ENCODE measurements around the gene C3orf22.

C3orf22 gene

DNA sequence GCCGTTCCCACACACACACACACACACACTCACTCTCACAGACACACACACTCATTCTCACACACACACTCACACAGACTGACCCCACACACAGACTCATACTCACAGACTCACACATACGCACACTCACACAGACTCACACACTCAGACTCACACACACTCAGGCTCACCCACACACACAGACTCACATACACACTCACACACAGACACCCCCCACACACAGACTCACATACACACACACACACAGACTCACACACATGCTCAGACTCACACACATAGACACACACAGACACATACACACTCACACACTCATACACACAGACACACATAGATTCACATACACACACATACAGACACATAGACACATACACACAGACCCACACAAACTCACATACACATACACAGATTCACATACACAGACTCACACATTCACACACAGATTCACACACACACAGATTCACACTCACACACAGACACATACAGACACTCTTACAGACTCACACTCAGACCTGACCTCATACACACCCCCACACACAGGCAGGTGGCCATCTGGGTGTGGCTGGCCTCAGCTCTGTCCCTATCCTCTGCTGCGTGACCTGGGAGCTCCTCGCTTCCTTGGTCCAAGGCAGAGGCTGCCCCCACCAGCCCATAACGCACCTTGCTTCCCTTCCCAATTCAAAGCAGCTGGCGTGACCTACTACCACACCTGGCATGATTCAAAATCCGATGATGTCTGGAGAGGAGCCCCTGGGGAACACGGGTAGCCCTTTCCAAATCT is 1.9 kb downstream of the C3orf22 start:
- DNase-seq, result no peak

DNA sequence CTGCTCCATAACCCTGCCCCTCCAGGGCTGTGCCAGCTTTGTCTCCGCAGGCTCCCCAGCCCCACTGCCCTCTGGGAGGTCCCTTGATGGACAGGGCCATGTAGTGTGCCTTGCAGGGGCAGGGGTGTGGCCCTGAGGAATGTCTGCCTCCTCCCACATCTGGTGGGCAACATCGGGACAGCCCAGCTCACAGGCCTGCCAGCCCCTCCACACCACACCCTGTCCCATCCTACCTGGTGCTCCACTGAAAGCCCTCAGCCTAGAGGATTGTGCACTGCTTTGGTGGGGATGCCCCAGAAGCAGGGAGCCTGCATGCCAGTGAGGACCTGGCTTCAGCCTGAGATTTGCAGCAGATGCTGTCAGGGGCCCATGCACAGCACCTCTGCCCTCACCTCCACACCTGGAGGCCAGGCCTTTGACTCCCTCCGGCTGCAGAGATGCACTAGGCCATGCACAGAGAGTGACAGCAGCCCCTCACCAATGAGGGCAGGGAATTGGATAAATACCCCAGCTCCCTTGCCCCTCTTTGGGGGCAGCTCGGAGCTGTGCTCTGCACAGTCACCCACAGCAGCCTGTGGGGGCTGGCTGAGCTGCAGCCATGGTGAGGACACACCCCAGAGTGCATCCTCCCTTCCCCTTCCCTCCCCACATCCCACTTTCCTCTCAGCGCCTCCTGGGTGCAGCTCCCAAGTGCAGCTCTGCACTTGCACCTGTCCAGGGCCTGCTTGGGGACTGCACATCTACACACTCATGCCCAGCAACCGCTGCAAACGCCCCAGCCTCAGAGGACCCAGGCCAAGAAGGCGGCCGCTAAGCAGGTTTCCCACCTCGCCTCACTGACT is 2.7 kb downstream of the C3orf22 start:
- DNase-seq, result no peak

DNA sequence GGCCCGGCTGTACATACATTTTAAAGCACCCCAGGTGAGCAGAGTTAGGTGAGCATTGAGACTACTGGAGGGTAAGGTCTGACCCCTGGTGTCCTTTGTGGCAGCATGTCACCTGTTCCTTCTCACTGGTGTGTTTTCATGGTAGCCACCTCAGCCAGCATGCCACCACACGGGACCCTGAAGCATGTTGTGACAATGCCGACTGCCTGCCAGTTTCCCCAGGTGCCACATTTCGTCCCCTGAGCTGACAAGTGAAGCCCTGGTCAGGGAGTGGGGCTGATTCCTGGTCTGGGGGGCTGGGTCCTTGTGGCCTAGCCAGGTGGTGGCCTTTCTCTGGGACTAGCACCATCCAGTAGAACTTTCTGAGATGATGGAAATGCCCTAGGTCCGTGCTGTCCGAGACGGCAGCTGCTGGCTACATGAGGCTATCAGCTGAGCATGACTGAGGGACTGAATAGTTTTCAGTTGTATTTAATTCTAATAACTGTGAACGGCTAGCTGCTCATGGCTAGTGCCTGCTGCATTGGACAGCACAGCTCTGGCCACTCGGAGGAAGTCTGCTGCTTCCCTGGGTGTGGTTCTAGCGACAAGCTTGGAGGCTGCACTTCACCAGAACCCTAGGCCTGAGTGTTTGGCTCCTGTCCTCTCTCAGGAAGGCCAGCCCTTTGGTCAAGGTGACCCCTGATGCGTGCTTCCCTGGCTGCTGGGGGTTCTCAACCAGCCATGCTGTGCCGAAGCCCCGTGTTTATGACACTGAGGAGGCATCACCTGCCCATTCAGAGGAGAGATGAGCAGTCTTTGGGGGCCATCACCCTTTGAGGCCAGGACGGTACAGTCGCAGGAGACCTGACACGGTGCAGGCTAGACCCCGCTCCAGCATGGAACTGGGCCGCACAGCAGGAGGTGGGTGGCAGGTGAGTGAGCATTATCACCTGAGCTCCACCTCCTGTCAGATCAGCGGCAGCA is 3.9 kb downstream of the C3orf22 start:
- no peak for DNase-seq

DNA sequence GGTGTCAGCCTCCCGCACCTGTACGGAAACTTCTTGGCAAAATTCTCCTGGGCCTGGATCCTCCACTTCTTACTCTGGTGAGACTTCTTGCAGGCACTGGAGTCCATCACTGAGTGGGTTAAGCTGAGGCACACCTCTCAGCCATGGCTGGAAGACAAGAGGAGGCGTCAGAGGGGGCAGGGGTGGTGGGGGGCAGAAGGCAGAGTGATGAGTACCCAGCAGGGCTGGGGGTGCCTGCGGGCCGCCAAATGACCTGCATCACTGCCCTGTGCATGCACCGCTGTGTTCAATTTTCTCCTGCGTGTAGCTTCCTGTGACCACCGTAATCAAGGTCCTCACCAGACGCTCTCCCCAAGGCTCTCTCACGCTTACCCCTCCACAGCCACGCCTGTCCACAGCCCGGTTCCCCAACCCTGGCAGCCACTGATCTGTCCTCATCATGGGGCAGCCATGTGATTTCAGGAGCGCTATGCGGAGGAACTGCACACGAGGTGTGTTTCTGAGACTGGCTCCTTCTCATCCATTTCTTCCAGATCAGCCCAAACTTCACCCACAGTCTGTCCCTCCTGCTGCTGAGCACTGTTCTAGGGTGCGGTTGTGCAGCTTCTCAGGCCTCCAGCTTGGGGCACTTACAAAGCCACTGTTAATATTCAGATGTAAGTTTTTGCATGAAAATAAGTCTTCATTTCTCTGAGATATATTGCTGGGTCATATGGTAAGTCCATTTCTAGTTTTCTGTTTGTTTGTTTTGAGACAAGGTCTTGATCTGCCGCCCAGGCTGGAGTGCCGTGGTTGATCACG is 5.2 kb downstream of the C3orf22 start:
- DNase-seq, result no peak

DNA sequence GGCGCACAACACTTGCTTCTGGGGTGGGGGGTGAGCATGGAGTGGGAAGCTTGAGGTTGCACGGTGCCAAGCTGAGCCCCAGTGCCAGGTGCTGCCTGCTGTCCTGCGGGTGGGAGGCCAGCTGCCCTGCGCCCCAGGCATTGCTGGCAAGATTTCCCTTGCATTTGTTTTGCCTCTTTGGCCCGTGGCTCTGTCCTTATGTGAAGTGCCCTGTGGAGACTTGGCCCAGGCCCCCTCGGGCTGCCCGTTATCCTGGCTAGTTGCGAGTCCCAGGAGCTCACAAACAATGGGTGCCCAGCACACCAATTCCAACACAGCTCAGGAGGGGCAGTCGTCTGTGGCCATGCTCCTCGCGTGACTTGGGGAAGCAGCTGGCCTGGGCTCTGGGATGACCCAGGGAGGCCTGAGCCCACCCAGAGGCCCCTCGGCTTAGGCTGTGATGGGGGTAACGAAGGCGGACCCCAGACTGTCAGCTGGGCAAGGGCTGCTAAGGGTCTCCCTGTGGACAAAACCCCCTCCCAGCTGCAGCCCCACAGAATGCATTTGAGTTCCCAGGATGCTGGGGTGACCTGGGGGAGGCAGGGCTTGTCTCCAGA is 5.9 kb downstream of the C3orf22 start:
- DNase-seq, result no peak

DNA sequence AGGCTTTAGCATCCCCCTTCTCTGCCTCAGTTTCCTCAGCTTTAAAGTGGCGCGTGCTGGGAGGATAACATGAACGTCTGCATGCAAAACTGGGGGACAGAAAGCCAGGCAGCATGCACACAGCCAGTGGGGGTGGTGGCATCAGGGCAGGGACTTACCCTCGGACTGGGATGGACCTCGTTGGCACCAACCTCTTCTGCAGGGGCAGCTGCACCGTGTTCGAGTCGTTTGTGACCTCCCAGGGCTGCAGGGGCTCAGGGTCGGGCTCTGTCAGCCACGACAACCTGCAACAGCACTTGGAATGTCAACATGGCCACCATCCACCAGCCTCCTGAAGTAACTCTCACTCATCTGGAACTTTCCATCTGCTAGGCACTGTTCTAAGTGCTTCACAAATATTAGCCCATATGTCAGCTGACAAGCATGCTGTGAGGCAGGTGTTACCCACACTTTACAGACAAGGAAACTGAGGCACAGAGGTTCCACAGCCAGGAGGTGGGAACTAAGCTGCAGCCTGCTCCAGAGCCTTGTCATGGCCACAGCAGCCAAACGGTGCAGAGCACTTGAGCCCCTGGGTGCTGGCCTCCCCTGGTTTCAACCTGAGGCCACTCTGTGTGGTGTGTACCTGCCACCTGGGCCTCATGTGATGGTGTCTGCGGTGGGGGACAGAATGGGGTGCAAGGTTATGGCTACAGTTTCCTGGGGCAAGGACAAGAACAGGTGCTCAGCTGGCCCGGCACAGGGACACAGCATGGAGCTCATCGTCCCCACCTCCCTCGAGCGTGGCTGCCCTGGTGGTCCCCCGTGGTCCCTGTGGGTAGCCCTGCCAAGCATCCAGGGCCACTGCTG is 6.7 kb downstream of the C3orf22 start:
- no peak for DNase-seq

DNA sequence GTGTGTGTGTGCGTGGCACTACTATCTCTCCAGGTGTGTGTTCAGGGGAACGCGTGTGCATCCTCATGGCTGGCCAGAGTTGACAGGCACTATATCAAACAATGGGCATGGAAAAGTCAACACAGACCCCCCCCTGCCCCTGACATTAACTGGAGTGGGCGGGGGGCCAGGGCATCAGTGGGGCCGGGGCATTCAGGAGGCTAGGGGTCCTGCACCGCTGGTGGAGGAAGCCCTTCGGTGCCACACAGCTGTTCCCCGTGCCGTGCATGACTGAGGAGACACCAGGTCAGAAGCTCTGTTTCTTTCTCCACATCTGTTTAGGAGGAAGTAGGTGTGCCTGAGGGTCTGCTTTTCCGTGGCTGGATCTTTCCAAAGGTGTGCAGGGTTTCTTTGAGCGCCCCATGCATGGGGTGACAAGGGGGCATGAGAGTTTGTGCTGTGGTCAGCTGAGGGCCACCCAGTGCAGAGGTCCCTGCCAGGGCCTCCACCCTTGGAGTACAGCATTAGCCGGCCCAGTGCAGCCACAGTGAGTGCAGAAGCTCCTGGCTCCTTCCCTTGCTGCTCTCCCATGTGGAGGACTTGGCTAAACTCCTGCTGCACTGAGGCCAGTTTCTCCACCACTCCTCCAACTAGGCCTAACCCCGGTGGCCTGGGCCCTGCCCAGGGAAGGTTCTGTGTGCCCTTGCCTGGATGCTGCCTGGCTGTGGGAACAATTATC is 7.5 kb downstream of the C3orf22 start:
- no peak for DNase-seq

DNA sequence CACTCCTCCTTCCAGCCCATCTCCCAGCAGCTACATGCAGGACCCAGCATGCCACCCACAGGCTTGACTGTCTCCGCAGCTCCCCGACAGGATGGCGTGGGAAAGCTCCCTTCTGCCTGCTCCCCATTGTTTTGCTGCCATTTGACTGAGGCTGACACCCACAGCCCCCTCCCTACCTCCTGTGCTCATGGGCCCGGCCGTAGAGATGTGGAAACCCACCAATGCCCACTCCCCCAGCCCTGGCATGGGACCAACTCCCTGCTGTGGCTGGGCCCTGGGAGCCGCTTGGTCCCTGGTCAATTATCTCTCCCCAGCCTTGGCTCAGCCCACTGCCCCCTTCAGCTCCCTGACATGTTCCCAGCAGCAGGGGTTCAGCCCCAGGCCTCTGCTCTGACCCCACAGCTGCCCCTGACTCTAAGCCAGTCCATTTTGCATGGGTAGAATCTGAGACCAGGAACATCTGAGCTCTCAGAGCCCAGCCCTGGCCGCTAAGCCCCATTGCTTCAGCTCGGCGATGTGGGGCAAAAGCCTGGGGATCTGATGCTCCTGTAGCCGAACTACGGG is 8.2 kb downstream of the C3orf22 start:
- no peak for DNase-seq

DNA sequence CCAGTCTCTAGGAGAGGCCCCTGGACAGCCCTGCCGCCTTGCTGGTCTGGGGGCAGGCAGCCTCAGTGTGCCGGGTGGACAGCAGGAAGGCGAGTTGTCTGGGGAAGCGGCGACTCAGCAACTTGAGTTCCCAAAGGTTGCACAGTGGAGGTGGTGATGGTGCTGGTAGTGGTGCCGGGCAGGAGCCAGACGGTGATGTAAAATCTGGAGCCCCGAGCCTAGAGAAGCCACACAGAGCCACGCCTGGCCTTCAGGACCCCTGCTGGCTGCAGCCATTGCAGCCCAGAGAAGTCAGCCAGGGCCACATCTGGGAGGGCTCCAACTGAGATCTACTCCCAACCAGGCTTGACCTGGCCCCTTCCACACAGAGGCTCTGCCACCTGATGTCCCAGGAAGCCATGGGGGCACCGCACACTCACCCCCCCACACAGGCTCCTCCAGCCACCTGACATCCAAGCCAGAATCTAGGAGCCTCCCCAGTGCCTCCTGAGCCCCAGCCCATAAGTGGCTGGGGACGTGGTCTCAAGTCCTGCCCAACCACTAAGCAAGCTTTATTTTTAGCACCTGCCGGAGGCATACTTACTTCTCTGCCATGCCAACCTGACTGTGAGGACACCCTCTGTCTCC is 8.8 kb downstream of the C3orf22 start:
- no peak for DNase-seq

DNA sequence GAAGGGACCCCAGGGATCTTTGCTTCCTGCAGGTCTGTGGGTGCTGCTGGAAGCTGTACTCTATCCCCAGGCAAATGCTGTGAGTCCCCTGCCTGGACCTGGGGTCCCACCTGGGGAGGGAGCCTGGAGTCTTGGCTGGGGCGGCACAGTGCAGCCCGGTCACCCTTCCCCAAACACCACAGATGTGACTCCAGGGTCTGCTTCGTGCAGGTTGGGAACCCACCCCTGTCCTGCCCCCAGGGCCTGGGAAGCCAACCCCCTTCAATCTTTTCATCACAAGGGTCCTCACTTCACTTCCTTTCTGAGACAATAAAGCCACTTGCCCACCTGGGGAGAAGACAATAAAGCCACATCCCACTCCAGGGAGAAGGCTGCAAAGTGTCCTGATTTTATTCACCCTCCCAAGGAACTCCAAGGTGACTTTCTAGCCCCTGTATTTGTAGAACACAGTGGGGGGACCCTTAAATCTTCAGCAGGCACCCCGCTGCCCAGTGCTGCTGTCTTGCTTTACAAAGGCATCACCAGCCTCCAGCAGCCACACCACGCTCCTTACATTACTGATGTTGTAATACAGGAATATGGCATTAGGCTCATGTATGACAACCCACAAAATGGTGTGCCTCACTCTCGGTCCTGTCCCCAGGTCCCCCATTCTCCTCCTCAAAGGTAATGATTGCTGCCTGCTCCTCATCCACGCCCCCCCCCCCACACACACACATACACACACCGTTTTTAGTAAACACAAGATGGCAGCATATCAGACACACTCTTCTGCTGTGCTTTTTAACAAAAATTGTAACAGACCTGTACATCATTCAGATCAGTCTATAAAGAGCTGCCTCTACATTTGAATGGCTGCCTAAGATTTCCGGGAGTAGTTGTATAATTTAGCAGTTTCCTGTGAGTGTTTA is 9.9 kb downstream of the C3orf22 start:
- no peak for DNase-seq

DNA sequence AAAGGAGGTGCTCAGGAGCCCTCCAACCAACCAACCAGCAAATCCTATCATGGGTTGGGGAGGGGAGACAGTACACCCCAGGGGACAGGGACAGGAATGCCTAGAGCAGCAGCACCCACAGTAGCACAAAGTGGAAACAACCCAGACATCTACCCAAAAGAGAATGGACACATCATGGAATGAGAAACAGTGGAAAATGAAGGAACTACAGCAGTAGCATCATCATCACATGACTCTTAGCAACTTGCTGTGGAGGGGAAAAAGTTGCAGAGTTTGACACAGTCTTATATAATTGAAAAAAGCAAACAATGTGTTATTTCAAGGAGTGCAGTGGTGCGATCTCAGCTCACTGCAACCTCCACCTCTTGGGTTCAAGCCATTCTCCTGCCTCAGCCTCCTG is 11.0 kb downstream of the C3orf22 start:
- no peak for DNase-seq

DNA sequence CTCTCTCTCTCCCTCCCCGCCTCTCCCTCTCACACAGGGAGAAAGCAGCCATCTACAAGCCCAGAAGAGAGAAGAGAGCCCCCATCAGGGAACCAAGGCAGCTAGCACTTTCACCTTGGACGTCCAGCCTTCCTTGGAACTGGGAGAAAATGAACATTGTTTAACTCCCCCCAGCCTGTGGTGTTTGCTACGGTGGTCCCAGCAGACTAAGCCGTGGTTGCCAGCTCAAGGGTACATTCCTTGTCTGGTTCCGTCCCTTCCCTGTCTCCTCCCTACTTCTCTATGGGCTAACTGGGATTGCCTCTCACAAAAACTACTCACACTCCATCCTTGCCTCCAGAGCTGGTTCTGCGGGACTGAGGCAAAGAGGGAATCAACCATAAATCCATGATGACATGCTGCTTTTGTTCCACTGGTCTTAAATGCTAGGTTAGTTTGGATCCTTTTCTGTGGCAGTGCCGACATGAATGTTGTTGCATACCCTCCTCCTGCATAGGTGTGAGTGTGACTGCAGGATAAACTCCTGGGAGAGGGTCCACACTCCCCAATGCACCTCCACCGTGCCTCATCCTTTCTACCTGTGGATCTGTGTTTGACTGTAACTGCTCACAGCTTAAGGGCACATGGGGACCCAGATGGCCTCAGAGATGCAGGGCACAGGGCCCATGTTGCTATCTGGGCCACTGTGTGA is 12.0 kb downstream of the C3orf22 start:
- DNase-seq, result no peak

DNA sequence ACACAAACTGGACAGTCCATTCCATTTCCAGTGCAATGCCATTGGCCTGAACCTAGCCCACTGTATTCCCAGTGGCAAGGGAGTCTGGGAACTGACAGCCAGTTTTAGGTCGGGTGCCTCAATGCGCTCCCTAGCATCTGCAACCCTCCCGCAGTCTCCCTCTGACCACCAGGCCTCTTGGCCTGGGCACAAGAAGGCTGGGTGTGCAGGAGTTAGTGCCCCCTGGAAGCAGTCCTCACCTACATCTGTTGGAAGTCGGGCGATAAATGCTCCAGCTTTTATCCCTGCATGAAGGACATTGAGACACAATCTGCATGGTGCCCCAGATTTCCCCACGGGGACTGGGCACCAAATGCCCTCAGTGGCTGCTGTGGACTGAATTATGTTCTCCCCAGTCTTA is 12.7 kb downstream of the C3orf22 start:
- no peak for DNase-seq

DNA sequence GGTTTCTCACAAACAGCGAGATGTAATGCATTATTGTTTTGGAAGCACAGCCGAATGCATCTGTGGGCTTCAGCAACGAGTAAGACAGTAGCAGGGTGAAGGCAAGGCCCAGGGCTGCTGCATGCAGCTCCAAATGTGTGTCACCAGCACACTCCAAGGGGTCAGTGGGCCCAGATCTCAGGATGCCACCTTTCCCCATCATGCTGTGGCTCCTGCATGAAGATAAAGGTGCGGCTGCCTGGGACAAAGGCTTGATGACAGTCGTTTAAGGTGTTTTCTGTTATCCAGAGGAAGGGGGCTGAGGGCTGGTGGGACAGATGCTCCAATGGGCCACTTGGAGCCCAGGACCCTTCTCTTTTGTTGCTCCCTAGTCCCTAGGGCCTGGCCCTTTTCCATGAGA is 13.2 kb downstream of the C3orf22 start:
- DNase-seq, result no peak

DNA sequence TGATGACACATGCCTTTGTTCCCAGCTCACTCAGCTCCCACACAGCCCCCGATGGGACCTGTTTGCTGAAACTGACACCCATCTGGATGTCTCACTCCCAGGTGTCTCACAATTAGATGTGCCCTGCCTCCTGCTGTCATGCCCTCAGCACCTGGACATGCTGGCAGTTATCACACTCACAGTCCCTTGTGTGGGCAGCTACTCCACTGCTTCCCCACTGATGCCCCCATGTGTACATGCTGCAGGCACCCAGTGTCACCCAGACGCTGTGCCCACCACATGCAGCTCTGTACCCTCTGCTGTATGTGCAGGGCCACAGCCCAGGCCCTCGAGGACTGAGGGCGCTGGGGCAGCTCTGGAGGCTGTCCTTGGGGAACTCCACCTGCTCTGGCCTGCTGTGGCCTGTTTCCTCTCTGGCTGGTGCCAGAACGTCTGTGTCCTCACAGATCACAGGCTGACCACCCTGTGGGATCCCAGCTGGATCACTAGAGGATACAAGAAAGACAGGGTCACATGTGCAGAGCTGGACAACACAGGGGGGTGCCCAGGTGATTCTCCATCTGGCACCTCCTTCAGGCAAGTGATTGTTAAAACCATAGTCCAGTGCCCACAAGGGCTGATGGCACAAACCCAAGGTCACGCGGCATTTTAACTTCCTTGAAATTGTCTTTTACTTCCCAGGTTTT is 14.0 kb downstream of the C3orf22 start:
- DNase-seq, result no peak

DNA sequence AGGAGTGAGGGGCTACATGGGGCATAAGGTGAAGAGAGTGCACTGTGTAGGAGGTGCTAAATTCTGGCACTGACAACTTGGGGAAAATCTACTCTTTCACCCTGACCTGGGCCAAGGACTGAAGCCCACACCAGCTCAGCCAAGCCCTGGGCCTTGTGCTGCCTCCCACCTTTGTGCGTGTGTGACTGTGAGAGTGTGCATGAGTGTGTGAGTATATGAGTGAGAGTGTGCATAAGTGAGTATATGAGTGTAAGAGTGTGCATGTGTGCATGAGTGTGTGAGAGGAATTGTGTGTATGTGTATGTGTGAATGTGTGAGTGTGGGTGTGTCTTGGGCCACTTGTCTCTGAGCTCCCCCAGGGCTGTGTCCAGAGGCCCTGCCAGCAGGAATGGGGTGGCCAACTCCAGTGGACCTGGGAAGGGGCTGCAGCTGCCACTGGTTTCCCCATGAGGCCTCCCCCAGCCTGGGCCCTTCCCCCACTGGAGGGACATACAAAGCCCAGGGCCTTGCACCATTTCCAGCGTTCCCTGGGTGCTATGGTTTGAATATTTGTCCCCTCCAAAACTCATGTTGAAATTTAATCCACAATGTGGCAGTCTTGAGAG is 15.2 kb downstream of the C3orf22 start:
- no peak for DNase-seq
